Activated CD4-positive, alpha-beta T cell treated with anti-CD3 and anti-CD28 coated beads, Interleukin-2, amount 50 U/mL, for 4 hours (primary cell): Measurements from ENCODE around the gene MYB.

ENCODE experiments used
- DNase-seq, 2 experiments: peaks; one replicate each; pipeline ENCODE4 v3.0.0-alpha.2; 2020

The MYB gene

DNA sequence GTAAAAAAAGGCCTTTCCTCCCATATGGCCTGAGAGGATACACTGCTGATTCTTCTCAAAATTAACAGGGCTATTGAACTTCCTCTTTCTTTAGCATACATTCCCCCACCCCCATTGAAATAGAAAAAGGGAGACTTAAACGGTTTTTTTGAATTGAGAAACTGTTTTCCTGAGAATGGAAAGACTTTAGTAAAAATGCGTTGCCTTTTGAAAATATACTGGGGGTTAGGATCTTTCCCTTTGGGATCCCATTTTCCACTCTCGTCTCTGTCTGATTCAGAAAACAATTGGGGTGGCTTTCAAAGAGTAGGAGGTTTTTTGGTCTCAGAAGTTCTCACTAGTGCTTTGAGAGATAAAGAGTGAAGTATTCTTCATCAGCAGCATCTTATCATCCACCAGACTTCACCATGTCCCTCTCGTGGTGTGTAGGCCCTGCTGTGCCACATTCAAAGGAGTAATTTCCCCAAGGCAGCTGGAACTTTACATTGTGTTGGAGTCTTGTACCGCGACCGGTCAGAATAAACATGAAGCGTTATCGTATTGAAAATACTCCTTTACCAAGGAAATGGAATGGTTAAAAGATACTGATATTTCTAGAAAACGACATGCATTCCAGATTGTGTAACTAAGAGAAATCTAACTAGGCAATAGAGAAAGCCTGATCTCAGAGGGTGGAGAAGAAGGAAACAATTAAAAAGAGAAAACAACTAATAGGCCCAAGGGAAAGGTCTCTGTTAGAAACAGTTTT is 10.6 kb downstream of the MYB start:
- DNase-seq: no peak

DNA sequence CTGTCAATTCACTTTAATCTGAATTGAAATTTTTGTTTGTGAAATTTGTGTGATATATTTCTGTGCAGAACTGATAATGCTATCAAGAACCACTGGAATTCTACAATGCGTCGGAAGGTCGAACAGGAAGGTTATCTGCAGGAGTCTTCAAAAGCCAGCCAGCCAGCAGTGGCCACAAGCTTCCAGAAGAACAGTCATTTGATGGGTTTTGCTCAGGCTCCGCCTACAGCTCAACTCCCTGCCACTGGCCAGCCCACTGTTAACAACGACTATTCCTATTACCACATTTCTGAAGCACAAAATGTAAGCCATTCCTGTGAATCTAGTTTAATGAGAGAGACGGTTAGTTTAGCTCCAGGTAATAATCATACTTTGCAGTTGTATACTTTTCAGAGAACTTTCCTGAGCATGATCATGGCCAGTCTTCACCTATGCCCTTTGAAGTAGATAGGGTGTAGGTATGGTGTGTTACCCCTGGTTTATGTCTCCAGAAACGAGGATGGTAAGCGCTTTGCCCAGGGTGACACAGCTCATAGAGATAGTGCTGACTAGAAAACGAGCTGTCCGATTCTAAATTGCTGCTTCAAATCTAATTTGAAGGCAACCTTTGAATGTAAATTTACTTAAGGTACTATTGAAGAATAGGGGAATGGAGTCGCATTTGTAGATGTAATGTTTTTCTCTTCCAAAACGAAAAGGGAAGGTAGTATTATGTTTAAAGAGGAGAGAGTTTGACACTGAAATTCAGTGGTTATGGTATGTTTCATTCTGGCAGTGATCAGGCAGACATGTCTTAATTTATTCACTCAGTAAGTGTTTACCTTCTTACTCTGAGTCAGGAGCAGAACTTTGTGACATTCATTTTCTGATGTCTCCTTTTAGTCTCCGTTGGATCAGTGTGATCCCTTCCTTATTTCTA is 11.4 kb downstream of the MYB start:
- no peak for DNase-seq

DNA sequence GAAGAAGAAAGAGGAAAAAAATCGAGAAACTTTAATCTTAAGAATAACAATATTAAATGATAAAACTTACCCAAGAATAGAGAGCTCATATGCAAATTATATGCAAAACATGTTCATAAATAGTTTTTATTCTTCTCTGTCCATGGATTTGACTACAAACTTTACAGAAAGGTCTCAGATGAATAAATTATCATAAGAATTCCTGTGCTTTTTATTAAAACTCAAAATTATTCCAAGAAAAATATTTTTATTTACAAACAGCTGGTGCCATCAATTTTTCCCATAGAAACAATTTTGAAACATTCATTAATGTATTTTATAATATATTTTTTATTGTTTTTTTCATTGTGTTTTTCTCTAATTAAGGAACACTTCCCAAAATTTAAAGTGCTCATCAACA is 12.1 kb downstream of the MYB start:
- DNase-seq: no peak

DNA sequence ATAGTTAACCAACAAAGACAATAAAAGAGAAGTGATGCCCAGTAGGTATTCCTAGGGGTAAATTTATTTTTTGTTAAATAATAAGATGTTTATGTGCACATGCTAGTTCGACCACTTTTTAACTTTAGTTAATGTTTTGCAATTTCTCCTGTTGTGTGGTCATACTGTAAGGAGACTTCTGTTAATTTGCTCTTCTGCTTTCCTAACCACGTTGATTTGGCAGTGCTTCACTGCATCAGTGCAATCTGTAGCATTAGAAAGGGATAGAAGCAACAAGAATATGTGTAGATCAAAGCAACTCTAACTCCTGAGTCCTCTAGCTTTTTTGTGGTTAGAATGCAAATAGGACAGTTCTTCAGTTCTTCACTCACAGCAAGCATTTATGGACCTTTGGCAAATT is 13.9 kb downstream of the MYB start:
- no peak for DNase-seq

DNA sequence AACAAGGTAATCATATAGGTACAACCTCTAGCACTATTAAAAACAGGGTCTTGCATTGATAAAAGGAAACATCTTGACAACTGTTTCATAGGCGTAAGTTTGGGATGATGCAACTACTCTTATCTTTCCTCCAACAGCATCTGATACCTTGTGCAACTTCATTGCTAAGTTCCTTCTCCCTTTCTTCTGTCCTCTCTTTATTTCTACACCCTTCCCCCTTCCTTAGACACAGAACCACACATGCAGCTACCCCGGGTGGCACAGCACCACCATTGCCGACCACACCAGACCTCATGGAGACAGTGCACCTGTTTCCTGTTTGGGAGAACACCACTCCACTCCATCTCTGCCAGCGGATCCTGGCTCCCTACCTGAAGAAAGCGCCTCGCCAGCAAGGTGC is 14.4 kb downstream of the MYB start:
- DNase-seq: no peak

DNA sequence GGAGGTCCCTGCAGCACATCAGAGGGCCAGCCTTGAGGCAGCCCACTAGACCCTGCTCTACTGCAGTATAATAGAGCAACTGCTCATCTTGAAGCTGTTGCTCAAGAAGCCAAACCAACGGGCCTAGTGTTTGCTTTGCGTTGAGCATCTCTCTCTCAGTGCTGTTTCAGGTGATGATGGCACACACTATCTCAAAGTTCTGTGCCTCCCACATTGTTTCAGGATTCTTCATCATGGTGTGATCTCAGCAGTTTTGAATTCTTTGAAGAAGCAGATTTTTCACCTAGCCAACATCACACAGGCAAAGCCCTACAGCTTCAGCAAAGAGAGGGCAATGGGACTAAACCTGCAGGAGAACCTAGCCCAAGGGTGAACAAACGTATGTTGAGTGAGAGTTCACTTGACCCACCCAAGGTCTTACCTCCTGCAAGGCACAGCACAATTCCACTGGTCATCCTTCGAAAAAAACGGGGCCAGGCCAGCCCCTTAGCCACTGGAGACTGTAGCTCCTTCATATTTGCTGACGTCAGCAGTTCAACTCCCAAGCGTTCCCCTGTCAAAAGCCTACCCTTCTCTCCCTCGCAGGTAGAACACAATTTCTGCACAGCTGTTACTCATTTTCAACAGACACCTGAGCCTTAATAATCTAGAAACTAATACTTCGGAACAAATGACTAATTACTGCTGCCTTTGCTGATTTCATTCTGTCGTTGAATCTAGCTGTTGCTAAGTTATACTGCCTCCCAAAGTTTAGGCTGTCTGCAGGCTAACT is 15.8 kb downstream of the MYB start:
- DNase-seq: no peak

DNA sequence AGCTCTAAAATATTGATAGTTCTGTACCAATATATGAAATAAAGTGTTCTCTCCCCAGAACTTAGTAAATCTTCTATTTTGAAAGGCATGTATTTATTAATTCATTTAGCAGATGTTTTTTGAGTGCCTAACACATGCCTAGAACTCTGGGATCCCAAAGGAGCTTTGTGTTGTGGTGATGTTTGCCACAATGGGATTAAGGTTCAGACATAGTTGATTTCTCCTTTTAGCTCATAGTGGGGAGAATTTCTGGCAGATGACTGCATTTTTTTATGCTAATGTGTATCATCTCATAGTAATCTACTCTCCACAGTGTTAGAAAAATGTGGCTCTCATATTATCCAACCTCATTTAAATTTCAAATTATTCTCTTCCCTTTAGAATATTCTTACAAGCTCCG is 21.7 kb downstream of the MYB start:
- no peak for DNase-seq

DNA sequence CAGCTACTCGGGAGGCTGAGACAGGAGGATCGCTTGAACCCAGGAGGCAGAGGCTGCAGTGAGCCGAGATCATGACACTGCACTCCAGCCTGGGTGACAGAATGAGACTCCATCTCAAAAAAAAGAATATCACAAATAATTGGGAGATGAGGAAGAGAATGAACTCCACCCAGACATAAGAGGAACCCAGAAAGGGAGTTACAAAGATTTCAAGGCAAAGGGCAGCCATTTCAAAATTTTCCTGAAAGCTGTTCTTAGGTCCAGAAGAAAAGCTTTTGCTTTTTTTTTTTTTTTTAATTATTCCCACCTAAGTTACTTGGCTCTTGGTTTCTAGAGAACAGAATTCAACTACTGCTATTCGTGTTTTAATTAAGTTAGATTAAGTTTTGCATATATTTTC is 23.8 kb downstream of the MYB start:
- DNase-seq: no peak

DNA sequence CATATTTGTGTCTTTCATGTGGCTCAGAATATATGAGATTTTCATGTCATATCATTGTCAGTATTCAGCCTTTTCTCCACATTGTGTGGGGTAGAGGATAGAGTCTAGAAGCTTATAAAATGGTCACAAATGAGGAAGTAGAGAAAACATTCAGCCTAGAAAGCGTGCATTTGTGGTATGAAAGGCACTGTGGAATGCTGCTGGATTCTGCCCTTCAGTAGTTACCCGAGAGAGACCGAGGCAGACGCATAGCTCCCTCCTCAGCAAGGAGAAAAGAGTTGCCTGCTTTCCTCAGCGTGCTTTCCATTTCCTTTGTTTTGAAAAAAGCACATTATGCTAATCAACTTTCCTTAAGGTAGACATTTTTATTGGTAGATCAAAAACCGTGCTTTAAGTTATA is 28.7 kb downstream of the MYB start:
- no peak for DNase-seq

DNA sequence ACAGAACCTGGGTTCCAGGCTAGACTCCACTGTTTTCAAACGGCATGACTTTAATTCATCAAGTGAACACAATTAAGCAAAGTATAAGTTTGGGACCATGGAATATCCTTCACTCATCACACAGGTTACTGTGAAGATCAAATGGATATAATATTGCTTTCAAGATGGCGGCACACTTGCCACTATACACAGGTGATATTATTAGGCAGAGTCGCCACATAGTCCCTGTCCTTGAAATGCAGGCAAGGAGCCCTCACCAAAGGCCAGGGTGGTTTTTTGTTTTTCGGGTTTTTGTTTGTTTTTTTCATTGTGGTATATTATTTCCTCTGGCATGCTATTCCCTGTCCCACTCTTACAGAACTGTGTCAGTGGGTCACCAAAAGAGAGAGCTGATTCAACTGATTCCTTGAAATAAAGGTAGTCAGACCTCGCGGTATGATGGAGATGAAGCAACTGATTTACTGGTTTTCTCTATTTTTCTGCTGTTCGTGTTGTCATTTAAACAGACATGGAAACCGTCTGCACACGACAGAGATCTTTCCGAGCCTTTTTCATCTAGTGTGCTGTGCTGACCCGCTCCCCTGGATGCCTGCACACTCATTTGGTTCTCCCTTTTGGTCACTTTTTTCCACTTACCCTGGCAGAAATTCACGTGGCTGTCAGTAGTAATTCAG is 29.7 kb downstream of the MYB start:
- no peak for DNase-seq

DNA sequence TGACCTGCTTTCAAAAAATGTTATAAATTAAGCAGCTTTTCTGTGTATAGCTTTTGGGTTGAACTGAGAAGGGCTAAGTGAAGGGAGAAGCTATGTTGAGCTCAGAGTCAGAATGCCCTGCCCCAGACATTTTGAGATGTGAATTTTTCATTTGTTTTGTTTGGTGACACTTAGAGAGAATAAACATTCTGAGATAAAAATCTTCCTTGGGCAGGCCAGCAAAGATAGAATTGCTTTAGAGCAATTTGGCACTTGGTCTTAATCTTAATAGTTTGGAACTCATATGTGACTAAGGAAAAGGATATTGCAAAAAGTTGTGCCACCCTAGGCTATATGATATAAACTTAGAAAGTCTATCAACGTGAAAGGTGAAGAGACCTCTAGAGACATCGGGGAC is 30.2 kb downstream of the MYB start:
- DNase-seq: no peak

DNA sequence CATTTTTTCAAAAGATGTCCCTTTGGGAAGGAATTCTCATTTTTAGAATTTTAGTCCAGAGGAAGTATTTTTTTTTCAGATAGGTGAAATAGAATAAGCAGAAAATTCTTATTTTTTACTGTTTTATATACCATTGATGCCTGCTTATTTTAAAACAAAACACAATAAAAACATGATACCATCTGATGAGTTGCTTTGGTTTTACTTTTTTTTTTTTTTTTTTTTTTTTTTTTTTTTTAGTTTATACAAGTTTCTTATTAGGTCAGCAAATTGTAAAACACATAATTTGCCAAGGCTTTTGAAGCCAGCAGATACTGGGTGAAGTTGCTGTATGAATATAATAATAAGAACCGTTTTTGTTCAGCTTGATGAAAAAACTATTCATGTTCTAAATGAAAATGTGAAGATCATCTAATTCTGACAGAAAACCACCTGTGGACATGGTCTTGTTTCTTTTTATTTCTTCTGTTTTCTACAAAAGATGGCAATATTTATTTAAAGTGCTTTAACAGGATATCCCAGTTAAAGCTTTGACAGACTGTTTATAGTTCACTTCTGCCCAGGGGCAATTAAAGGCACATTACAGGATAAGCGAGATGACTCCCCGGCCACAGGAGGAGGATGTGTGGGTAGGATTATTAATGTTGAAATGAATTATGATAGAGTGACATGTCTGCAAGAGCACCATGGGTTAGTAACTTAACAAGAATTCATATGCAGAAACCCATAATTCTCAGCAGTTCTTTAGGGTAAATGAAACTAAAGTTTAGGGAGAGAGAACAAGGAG is 31.1 kb downstream of the MYB start:
- no peak for DNase-seq

DNA sequence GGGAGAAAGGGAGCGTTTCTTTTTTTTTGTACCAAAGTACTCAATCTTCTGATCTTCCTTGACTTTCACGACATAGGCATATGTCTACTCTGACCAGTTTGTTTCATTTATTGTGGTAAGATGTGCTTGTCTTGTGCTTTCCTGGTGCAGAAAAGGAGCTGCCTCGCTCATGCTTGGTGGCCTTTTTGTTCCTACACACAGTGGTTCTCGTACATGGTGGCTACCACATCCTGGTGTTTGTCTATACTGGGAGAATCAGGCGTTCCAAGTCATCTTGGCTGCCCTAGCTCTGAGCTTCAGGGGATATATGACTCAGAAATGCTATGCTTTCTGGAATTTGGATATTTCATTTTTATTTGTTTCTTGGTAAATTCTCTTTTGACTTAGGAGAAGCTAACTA is 31.8 kb downstream of the MYB start:
- no peak for DNase-seq

DNA sequence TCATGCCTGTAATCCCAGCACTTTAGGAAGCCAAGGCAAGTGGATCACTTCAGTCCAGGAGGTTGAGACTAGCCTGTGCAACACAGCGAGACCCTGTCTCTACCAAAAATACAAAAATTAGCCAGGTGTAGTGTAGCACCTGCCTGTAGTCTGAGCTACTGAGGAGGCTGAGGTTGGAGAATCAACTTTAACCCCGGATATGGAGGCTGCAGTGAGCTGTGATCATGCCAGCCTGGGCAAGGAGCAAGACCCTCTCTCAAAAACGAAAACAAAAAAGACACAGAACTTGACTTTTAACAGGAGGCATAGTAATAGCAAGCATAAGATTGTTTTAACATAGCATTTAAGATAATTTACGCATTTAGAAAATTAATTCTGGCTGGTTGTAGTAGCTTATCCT is 32.5 kb downstream of the MYB start:
- no peak for DNase-seq

DNA sequence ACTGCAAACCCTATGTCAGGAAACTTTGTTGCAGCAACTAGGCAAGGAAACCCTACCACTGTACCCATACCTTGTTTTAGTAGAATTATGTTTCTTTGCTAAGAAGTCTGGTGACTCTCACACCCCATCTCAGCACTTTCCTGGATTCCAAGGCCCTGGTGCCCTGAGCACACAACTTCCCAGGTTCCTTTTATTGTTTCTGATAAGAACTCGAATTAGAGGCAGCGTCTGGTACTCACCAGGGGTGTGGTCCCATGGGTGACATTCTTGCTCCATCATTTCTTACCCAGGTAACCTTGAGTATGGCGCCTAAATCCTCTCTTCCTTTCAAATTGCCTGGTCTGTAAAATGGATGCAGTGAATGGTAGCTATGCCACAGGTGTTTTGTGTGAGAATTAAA is 34.1 kb downstream of the MYB start:
- no peak for DNase-seq

DNA sequence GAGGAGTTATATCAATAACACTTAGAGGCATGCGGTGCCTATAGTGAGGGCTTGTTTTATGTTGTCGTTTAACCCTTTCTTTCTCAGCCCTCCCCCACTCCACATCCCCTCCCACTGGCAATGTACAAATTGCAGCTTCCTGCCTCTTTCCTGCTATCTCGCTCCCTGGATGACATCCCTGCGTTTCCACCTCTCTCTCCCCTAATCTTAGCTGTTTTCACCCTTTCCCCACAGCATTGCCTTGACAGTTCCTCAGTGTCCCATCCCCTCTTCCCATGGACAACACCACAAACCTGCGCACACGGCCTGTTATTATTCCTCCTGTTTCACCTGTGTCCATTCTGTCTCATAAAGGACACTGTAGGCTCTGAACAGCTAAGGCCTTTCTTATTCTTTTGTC is 34.5 kb downstream of the MYB start:
- DNase-seq: no peak

DNA sequence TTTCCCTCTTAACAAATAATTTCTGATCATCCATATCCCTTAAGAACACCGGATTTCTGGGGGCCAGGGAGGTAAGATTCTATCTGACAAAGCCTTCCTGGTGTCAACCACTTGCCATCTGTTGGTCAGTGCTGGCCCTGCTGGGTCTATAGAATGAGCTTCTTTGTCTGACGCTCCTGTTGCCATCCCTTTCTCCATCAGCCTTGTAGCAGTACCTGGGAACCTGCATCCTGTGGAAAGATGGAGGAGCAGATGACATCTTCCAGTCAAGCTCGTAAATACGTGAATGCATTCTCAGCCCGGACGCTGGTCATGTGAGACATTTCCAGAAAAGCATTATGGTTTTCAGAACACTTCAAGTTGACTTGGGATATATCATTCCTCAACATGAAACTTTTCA is 36.6 kb downstream of the MYB start:
- DNase-seq: no peak

DNA sequence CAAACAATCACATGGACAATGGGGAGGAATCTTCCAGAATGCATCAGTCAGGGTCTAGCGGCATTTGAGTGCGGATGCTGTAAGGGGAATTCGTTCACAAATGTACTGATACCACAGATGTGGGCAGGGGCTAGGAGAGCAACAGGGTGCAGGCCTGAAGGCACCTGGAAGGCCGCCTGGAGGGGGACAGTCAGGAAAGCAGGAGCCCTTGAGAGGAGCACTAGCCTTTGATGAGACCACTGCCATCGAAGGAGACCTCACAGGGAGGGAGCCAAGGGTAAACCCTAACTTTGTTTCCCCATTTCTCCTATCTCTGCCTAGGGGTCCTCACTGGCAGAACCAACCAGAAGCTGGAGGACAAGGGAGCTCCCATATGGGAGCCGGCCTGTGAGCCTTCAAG is 38.2 kb downstream of the MYB start:
- DNase-seq: no peak

DNA sequence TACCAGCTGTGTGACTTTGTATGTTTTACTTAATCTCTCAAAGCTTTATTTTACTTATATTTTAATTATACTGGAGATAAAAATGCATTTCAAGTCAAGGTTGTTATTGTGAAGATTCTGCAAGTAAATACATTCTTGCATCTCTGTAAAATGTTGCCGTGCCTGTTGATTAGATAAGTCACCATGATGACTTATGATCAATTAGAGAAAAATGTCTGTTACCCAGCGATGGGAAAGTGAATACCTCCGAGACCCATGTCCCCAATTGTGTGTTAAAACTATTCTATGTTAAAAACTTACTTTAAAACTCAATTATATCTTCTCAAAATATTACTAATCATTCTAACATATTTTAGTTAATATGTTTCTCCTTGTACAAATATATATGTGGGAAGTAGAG is 39.9 kb downstream of the MYB start:
- no peak for DNase-seq

DNA sequence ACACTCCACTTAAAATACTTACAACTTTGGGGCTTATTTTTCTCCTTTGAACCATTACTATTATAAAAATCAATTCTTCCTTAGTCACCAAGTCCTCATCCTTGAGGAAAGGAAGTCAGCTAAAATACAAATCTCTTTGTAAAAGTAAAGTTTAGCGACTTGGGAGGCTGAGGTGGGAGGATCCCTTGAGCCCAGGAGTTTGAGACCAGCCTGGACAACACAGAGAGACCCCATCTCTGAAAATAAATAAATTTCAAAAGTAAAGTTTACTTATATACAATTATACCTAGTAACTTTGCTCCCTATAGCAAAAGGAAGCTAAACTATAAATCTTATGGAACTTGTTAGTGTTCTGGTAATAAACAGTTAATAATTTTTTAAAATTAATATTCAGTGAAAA is 40.4 kb downstream of the MYB start:
- no peak for DNase-seq

DNA sequence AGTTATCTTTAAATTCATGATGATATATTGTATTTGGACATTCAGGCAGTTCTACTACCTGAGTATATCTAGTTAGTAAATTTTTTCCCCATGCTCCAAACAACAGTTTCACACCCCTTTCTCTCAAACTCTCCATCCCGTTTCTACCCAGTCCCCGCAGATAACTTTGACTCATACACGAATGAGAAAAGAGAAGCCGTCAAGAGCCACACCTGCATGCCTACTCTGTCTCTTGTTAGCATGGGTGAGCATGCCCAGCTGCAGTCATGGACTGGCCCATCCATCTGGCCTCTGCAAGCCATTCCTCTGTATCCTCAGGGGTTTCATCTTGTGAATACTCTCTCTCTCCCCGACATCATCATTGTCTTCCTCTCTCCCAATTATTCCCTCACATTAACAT is 41.5 kb downstream of the MYB start:
- no peak for DNase-seq

DNA sequence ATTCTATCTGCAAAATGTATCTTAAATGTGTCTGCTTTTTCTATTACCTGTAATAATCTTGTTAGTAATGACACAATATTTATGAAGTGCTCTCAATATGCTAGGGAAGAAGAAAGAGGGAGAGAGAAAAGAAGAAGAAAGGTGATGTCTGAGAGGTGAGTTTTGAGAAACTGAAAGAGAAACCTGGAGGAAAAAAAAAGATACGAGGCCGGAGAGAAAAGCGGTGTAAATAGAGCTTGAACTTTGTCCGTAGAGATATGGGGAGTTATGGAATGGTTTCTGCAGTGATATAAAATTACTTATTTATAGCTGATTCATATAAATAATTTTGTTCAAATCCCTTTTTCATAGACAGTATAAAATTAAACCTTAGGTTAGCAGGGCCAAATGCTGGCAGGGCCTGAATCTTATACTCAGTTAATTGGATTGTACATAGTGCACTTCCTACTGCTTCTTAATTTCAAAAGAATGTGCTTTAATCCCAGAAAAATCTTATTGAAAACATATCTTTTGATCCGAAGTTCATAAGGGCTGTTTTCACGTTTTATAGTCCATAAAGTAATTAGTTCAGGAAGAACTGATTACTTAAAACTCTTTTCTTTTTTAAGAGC is 43.0 kb downstream of the MYB start:
- DNase-seq: no peak
